ENCODE results near the gene ATP8A2.

The ATP8A2 gene

DNA sequence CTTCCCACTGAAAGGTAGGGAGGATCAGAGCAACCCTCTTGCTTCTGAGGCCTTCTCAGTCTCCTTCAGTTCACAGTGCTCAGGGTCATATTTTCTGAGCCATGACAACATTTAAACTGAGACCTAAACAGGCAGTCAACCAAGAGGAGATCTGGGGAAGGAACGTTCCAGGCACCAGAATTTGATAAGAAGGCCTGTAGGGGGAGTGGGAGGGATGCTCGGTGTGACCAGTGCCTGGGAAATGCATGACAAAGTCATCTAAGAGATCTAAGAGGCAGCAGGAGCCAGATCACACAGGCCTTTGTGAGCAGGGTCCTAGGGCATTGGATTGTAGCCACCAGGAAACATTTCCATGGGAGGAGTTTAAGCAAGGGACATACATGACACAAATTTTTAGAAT lies 608.5 kb downstream of the ATP8A2 start:
- peak in 1 of 2 donors; percentile 8 for DNase-seq

DNA sequence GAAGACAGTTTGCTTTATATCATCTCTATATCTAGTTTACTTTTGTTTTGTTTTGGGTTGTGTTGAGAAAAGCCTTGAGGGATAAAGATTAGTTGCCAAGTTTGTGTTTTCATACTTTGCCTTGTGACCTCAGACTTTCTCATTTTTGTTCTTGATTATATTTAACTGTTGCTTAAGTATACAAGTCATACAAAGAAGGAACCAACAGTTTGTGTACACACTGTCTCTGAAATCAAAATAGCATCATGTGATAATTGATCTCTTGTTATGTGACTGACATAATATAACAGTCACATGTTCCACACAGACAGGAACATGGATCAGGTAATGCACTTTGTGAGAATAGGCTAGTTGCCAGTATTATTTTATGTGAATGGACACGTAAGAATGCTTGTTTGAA lies 609.3 kb downstream of the ATP8A2 start:
- DNase-seq: no peak

DNA sequence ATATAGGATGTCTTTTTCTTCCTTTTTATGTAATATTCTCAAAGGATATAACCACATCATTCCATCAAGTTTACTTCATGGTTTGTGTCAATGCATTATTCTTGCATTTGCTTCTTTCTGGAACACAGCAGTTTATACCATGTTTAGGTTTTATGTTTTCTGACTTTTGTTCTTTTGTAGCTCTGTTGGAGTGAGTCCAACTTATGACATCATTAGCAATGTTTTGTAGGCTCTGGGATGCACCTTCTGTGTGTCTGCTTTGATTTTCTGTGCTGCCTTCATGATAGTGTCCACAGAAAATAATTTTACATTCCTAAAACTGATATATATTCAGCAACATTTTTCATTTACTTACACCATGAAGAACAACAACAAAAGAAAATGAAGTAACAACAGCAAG lies 611.1 kb downstream of the ATP8A2 start:
- DNase-seq: no peak

DNA sequence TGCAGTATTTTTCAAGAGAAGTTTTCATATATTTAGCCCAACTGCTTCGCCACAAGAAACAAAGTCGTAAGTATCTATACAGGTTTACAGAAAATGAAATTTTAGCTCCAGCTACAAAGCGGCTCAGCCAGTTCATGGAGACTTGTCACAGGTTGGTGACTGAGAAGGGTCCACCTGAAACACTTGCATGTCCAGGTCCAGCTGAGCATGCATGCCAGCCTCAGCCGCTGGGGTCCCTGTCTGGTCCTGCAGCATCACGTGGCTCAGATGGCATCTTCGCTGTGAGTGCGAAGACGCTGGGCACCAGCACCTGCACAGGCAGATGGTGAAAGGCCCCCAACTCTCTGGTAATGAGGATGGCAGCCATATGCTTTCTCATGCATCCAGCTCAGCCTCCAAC lies 616.2 kb downstream of the ATP8A2 start:
- DNase-seq: no peak

DNA sequence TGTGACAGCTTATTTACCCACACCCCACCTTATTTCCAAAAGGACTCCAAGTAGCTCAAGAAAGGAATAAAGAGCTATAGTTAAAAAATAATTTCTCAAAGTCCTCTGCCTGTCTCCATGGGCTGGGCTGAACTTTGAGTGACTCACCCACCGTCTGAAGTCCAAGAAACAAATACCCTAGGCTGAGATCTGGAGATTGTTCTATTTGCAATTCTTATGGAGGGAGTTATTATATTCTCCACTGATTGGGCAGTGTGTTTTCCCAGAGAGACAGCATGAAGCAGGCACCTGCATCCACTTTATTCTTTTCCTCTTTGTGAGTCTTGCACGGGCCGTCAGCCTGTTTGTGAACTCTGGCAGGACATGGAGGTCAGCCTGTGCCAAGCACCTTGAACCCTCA lies 616.9 kb downstream of the ATP8A2 start:
- no peak for DNase-seq

DNA sequence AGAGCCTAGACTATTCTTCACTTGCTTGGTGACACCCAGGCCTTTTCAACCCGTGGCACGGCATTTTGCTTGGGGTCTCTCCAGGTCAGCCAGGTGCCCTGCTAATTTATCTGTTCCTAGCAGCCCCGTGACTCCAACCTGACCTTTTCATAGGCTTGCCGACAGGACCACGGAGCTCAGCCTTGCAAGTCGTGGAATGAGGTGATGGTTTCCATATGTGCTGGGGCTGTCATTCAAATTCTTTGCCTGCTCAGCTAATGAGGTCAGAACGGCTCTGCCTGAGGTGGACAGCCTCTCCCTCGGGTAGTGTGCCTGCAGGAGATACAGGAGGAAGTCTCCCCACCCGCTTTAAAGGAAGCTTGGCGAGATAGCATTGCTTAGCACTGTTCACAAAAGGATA lies 619.0 kb downstream of the ATP8A2 start:
- DNase-seq: no peak

DNA sequence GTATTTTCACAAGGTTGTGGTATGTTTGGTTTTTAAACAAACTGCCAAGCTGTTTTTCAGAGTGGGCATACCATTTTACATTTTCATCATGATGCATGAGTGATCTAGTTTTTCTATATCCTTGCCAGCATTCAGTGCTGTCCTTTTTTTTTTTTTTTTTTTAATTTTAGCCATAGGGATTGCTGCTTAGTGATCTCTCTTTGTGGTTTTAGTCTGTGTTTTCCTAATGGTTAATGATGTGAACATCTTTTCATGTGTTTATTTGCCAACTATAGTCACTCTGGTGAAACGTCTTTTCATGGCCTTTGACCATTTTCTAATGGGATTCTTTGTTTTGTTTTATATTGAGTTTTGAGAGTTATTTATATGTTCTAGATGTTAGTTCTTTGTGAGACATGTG lies 620.3 kb downstream of the ATP8A2 start:
- DNase-seq: no peak

DNA sequence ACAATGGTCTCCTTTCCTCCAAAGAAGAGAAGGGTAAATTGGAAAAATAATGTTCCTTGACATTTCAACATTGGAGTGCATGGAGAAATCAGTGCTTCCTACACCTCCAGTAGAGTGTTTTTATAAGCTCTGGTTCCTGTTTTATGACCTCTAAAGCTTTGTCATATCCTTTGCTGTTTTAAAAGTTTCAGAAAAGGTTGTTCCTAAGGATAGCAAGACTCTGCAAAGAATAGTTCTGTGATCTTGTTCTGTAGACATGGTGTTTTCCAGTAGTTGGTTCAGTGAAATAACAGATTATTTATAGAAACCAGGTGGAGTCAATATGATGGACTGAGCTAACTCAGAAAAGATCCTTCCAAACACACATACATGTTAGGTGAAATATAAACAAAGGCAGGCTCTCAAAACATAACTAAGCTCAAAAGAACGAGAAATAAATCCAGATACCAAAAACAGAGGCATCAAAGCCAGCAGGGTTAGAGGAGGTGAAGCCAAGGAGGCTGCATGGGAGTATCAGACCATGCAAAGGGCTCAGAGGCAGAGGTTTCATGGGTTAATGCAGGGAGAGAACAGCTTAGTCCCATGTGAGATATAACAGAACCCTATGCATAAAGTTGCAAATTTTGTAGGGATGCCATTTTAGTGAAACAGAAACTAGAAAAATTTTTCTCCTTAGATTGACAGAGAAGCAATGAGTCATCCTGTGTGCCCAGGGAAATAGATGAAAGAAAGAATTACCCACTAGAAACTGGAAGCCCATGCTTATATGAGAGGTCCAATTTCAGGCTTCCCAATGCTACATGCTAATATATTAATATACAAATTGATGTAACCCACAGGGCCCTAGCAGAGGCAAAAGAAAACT lies 635.7 kb downstream of the ATP8A2 start:
- DNase-seq: no peak

DNA sequence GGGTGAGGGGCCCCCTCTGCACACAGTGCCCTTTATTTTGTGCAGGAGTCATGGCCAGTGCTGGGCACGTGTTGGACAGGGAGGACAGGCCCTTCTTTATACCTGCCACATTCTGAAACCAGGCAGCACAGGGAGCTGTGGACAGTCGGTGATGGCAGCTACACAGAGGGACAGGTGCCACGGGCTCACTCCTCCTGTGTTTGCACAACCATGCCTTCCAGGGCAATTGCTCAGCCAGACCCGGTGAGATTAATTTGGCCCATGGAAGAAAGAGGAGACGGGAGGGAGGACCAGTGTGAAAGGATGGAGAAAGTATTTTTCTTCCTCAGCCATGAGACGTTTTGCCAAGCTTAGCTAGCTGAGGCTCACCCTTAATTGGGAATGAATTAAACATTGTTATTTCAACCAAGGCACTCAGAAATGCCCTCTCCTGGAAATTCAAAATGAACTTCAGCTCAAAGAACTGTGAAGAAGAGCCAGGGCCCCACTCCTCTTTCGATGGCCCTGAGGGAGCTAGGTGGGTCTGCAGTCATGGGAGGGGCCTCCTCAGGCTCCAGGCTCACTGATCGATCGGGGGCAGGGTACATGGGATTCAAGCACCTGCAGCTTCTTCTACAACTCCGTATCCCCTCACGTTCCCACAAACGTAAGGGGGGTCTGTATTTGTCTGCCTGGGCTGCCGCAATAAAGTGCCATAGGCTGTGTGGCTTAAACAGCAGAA lies 638.9 kb downstream of the ATP8A2 start:
- no peak for DNase-seq

DNA sequence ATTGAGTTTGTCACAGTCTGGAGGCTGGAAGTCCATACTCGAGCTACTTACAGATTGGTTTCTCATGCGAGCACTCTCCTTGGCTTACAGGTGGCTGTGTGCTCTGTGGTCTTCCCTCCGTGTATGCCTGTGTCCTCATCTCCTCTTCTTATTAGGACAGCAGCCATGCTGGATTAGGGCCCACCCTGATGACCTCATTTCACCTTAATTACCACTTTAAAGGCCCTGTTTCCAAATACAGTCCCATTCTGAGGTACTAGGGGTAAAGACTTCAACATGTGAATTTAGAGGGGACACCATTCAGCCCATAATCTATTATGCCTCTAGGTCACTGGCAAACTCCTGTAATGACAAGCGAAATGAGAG lies 639.4 kb downstream of the ATP8A2 start:
- no peak for DNase-seq

DNA sequence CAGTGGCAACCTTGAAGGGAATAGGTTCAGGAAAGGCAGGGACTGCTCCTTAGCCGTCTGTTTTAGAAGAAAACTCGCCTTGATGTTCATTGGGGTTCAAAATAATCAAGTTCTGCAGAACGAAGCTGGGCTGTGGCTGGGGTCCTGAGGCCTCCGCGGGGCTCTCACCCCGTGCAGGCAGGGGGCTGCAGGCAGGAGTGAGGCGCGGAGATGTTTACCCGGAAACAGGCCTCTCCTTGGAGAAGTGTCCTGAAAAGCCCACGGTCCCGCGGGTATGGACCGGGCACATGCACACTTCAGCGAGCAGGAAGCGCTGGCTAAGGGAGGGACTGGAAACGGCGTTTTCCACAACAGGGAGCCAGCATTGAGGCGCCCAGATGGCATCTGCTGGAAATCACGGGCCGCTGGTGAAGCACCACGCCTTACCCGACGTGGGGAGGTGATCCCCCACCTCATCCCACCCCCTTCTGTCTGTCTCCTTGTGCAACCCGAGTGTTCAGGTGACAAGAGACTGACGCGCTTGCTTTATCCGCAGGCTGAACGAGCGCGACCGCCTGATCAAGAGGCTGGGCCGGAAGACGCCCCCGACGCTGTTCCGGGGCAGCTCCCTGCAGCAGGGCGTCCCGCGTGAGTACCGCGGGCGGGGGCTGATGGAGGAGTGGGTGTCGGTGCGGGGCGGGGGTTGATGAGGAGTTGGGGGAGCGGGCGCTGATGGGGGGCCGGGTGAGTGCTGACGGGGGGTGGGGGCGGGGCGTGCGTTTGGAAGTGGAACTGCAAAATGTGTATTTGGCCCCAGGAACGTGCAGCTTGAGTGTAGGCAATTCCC lies 640.4 kb downstream of the ATP8A2 start:
- no peak for DNase-seq

DNA sequence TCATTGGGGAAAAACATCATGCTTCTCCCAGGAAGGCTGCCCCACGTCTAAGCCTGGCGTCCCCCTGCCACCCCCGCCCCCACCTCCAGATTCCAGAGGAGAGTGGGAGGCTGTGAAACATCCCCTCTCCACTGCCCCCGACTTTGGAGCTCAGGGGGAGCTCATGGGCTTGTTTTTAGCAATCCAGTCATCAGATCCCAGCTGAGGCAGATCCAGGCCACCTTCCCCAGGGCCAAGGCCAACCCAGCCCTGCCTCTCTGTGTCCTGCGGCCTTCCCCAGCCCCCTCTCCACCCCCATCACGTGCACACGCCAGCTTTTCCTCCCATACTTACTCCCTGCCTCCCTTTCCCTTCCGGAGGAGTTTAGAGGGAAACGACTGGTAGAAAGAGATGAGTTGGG lies 641.2 kb downstream of the ATP8A2 start:
- DNase-seq: no peak

DNA sequence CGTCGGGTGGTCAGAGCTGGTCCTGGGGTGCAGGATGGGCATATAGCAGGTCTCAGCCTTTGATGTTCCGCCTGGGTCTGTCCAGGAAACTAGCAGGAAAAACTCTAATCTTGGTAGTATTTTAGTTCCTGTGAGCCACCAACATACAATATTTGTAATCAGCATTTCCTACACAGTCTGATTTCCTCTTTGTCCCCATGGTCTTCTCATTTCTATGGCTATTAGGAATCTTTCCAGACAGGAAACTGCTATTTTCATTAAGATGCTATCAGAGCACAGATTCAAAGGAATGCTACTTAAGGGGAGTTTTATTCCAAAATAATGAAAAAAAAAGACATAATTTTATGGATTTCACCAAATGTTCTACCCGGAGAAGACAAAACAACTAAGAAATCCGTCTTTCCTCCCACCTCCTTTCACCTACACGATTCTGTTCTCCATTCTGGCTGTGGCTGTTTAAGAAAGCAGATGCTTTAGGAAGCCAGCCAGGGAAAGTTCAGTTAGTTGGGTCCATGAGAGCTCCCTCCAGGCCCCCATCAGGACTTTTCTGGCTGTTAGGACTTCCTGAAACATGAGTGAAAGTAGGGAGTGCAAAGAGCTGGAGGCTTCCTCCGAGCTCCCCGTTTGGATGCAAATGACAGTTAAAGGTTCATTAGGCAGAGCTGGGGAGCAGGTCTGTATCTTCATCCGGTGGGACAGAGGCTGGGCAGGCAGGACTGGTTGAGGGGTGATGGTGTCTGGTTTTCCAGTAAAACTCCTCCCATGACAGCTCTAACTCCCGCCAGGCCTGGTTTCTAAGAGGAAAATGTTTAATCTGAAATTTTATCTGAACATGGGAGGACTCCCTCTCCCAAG lies 643.7 kb downstream of the ATP8A2 start:
- no peak for DNase-seq

DNA sequence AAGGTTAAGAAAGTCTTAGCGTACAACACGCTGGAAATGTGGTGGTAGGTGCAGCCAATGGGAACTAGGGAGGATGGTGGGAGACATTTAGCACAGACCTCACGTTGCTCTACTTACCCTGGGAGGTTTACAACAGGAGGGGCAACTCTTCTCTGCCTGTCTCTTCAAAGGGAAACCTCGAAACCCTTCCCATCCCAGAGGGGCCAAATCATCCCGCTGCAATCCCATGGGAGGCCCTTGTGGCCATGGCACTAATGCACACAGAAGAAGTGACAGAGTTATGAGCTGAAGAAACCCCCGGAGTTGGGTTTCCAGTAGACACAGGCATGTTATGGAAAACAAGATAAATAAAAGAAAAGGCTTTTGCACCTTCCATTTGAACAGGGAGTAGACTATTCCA lies 644.4 kb downstream of the ATP8A2 start:
- no peak for DNase-seq

DNA sequence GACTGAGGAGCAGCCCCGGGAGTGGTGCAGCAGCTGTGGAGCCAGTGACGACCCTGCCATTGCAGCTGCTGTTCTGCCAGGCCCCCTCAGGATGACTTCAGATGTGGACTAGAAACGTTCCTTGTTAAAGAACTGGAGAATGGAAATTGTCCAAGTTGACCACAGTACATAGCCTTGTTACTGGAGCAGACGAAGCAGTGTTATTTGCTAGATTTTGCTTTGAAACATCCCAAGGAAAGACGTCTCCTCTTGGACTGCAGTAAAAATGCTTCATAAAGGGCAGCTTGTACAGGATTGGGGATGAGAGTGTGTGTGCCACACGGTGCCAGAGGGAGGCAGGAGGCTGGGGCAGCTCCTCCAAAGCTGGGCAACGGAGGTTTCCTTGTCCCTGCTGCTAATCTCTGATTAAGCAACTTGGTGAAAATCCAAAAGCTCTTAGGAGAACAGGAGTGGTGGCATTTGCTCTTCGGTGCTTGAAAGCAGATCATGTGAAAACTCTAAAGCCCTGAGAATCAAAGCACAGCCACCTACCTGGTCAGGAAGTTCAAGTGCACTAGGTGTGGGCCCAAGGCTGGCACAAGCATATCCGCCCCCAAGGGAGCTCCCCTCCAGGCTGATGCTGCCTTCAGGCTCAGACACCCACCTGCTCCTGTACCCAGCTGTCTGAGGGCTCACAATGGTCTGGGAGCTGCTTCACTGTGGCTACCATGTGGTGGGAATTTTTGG lies 645.6 kb downstream of the ATP8A2 start:
- peak; percentile 36 to 54 for DNase-seq

DNA sequence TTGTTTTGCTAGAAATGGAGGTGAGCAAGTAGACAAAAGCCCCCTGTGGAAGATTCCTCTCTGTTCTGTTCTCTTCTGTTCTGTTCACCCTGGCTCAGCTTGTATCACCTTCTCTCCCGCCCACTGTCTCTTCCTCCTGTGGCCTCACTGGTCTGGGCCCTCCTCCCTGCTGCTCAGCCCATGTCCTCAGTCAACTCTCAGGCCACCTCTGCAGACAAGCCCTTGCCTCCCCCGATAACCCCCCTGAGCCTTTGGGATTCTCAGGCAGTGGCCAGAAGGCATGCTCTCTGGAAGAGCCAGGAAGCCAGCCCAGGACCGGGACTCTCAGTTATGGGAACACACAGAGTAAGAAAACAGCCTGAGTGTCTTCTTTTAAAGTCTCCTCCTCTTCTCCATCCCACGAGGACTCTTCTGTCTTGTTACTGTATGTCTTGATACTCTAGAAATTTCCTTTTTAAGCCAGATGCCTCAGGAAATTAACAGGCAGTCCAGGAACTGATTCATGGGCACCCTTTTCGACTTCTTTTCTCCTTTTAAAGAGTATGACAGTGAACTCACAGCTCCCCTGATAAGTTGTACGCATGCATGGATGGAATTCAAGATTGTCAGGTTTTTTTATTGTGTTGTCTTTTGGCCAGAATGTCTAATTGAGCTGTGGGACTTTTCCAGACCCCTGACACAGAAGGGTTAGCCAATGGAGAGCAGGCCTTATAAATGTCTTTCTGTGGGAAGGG lies 646.3 kb downstream of the ATP8A2 start:
- DNase-seq: no peak

DNA sequence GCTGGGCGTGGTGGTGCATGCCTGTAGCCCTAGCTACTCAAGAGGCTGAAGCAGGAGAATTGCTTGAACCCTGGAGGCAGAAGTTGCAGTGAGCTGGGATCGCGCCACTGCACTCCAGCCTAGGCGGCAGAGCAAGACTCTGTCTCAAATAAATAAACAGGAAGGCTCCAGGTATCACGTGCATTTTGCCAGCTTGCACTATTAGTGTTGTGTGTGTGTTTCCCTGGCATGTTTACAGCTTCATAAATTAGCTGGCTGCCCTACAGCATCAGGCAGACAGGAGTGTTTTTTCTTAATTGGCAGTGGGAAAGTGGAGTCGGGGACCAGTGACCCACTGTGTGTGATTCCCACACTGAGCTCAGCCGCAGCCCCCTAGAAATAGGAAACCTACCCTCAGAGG lies 647.5 kb downstream of the ATP8A2 start:
- DNase-seq: no peak

DNA sequence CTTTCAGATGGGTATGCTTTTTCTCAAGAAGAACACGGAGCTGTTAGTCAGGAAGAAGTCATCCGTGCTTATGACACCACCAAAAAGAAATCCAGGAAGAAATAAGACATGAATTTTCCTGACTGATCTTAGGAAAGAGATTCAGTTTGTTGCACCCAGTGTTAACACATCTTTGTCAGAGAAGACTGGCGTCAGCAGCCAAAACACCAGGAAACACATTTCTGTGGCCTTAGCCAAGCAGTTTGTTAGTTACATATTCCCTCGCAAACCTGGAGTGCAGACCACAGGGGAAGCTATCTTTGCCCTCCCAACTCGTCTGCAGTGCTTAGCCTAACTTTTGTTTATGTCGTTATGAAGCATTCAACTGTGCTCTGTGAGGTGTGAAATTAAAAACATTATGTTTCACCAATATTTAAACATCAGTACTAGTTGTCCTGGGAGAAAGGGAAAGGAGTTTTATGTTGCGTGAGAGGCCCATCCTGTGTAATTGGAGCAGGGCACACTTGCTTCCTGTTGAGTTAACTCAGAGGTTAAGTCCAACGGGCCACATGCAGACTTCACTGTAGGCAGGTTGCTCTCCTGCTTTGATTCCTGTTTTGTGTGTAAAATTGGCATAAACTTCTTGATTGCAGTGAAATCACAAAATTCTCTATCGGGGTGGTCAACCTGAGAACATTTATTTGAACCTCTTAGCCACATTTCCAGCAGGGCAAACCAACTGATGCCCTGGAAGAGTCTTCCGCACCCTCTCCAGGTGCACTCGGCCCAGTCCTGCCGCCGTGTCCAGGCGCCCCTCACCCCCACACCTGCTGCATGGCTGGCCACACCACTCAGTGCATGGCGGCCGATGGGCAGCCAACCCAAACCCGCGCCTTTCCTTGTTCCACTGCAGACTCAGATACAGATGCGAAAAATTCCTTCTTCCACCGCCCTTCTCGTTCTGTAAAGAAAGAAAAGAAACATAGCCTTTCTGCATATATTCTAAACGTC lies 648.4 kb downstream of the ATP8A2 start:
- no peak for DNase-seq

DNA sequence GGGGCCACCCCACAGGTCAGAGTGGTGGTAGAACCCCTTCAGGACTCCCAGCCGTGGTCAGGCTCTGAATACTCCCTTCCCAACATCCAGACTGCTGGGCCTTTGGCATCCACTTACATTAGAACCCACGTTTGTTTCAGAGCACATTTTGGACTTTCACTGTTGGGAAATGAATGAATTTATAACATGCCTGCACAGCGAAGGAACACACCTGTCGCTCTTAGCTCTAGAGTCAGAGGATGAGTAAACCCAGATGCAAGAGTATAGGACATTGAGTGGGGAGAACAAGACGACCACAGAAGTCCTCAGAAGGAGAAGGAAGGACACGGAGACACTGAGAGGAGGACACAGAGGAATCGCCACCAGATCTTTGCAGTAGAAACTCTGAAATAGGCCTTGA lies 649.1 kb downstream of the ATP8A2 start:
- no peak for DNase-seq

DNA sequence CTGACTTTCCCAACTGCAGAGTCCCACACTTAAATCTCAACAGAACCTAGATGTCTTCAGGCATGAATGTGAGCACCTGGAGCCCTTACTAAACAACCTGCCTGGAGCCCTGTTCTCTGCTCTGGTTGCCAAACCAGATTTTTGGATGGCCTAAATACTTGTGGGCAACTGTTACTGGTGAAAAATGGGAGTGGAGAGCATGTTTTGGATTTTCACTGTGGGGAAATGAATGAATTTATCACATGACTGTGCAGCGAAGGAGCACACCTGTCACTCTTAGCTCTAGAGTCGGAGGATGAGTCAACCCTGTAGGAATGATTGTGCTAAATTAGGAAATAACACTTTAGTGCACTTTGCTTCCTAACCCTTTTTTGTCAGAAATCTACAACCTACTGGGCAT lies 649.7 kb downstream of the ATP8A2 start:
- no peak for DNase-seq
